ACHN (cell line): ENCODE results near the gene C1orf167.

Source experiments
- DNase-seq: peaks from one replicate; pipeline ENCODE4 v3.0.0-alpha.2; 2015
- in situ Hi-C: cut with HindIII; loops from 2 replicates; pipeline ENCODE4 v1.10.0; 2017; ENCODE audit warnings: low sequenced_read_pairs, low pct_ligation_motif_present, low pct_unique_long_range_greater_than_20kb

Gene C1orf167

DNA sequence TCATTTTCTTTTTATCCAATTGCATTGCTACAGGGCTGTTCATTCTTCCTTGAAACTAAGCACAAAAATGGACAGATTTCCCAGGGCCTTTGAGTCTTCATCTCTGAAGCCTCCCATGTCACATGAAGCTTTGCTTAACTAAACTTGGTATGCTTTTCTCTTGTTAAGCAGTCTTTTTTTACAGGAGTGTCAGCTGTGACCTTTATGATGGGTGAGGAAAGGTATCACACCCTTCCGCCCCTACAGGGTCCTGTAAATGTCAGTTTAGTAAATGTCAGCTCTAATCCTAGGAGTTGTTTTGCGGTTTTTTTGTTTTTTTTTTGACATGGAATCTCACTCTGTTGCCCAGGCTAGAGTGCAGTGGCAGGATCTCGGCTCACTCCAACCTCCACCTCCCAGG lies 28.7 kb upstream of the C1orf167 start:
- in situ Hi-C loops: no loop called here
- DNase-seq: no peak

DNA sequence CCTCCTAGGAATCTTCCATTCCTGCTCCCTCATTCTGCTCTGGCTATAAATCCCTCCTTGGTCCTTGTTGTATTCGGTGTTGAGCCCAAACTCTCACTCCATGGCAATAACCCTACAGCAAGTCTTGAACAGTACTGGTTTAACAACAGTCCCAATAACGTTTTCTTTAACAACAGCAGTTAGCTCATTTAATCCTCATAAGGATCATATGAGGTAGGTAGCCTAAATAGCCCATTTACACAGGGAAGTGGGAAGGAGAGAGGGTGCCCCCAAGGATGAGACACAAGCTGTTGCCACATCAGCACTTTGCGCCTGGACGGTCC lies 26.5 kb upstream of the C1orf167 start:
- no peak for DNase-seq
- in situ Hi-C loops: no loop called here

DNA sequence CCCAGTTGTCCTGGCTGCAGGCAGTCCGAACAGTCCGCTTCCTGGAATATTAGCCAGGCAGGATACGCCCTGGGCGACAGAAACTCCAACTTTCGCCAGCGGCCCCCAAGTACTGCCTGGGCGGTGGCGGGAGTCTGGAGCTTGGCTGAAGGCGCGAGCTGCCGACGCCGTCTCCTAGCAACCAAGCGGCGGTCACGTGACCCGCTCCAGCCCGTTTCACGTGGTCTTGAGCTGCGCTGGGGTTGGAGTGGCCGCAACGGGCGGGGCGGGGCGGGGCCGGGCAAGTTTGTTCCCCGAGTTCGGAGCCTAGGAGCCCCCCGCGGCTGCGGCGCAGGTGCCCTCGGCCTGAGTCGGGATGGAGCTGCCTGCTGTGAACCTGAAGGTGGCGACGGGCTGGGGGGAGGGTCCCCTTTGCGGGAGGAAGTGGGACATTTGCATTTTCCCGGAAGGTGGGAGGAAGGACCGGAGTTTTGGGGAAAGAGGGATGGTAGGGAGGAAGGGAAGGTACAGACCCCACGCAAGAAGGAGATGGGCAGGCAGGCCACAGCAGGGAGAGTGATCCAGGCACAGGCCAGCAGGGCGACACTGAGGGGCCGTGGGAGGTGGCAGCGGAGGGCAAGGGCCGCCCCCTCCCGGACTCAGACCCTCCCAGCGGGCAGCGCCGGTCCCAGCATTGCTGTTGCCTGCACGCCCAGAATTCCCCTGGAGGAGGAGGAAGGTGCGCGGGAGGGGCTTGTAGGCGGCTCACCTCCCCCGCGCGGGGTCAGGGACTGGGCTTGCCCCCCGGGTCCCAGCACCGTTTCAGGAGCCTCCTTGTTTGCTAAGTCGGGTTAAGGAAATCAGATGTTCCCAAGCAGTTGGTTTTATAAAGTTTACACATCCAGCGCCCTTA lies 25.9 kb upstream of the C1orf167 start, which contains the start of gene AGTRAP:
AGTRAP (plus strand) TSS at position 283 of the 892 bp plus-strand sequence; CDS start at position 356, 73 bp downstream.
- in situ Hi-C loops: no loop called here
- peak; percentile 85 for DNase-seq

- peak; percentile 33 for DNase-seq
- in situ Hi-C loops: no loop called here
These were observed 25.0 kb upstream of the C1orf167 start for GRCh38 chr1:11736746-11737639.

- DNase-seq: no peak
- in situ Hi-C loops: no loop called here
These were observed 23.9 kb upstream of the C1orf167 start for GRCh38 chr1:11738096-11738495.

- DNase-seq: no peak
- in situ Hi-C loops: no loop called here
These were observed 23.2 kb upstream of the C1orf167 start for GRCh38 chr1:11738783-11739182.

DNA sequence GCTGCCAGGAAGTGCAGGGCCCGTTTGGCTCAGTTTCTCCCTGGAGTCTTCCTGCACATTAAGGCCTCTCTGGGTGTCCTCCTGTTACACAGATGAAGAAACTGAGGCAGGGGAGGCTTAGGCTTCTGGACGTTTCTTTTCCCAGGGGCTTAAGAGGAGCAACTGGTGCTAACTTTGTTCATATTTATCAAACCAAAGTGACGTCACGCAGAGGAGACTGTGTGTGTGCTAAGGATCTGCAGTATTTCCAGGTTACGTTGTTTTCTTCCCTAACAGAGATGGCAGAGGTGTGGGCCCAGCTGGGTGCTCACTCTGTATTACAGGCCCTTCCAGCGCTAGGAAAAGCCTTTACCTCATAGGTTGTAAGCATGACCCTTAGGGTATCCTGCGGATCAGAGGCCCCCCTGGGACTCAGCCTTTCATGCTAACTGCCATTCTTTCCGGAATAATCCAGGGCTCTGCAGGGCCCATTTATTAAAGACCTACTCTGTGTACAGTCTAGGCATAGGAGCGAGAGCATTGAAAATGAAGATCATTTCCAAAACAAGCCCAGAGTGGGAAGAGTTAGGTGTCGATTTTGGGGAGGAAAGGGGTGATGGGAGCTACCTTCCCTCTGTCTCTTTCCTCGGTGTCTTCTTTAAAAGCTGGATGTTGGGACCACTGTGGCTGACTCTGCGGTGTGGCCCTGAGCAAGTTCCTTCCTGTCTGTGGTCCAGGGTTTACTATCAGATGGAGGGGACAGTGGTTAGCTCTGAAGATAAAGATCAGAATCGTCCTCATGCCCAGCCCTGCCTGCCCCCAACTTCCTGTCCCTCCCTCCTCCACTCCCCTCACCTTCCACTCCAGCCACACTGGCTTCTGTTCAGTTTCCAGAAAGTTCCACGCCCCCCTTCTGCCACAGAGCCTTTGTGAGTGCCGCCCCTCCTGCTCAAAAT lies 21.5 kb upstream of the C1orf167 start:
- no peak for DNase-seq
- in situ Hi-C loops: no loop called here

DNA sequence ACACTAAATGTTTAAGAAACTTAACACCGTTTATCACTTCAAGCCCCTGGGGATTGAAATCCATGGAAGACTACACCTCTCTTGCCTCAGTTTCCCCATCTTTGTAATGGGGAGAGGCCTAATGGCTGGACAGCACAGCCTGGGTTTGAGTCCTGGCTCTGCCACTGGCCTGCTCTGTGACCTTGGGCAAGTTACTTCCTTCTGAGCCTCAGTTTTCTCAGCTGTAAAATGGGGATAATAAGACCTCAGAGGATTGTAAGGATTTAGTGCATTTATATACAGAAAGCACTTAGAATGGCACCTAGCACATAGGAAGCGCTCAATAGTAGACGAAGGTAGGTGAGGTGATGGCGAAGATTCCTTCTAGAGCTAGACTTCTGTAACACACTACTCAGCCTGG lies 20.5 kb upstream of the C1orf167 start:
- DNase-seq: no peak
- in situ Hi-C loops: no loop called here

- in situ Hi-C loops: no loop called here
- DNase-seq: peak; percentile 13
These were observed 20.0 kb upstream of the C1orf167 start for GRCh38 chr1:11741919-11742558.

- DNase-seq: no peak
- in situ Hi-C loops: no loop called here
These were observed 17.7 kb upstream of the C1orf167 start for GRCh38 chr1:11744287-11744686.

- in situ Hi-C loops: no loop called here
- DNase-seq: peak; percentile 11
These were observed 15.9 kb upstream of the C1orf167 start for GRCh38 chr1:11746092-11746491.

DNA sequence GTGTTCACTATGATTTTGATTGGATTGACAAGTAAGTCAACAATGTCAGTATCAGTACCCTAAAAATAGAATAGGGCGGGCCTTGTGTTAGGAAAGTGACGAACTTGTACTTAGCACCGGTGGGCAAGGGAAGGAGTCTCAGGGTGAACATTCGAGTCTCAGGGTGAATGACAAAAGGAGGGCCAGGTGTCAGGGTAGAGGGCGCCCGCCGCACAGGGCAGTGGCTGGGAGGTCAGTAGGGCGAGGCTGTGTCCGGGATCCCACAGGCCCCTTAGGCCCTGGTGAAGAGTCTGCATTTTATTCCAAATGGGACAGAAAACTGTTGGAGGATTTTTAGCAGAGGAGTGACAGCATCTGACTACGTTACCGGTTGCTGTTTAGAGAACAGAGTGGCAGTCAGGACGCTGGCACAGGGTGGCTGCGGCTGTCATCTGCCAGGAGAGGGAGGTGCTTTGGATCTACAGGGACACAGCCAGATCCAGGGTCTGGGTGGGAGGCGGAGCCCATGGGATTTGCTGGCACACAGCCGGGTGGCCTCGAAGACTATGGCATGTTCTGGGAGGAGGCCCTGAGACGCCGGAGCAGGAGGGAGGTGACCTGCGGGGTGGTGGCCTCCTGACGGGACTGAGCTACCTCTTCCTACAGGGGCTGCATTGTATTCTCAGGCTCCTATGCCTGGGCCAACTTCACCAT lies 15.1 kb upstream of the C1orf167 start:
- in situ Hi-C loops: no loop called here
- no peak for DNase-seq

DNA sequence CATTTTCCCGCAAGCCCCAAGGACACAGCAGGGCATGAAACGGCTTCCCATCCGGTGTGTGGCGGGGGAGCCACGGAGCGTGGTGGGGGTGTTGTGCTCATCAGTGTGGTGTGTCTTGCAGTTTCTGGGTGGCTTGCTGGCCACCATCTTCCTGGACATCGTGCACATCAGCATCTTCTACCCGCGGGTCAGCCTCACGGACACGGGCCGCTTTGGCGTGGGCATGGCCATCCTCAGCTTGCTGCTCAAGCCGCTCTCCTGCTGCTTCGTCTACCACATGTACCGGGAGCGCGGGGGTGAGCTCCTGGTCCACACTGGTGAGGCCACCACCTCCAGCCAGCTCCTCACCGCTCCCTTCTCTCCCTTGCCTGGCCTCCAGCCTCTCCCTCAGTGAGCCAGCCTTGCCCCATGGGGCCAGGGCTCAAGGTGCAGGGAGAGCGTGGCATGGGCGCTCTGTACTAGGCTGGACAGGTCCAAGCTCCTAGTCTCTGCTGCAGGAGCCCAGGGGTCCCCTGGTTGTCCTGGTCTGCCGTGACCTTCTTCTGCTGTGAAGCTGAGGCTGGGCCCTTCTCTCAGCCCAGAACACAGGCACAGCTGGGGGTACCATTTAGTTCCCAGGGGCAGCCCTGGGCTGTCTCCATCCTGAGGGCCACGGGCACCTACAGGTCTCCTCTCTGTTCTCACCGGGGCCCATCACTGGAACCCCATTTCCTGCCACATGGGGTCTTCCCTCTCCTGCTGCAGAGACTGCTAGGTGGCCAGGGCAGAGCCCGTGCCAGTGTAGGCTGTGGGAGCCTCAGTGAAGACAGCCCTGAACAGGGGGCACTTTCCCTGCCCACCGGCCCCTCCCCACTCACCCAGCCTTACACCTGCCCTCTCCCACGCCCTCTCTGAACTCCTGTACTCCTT lies 13.4 kb upstream of the C1orf167 start:
- DNase-seq: no peak
- in situ Hi-C loops: no loop called here

DNA sequence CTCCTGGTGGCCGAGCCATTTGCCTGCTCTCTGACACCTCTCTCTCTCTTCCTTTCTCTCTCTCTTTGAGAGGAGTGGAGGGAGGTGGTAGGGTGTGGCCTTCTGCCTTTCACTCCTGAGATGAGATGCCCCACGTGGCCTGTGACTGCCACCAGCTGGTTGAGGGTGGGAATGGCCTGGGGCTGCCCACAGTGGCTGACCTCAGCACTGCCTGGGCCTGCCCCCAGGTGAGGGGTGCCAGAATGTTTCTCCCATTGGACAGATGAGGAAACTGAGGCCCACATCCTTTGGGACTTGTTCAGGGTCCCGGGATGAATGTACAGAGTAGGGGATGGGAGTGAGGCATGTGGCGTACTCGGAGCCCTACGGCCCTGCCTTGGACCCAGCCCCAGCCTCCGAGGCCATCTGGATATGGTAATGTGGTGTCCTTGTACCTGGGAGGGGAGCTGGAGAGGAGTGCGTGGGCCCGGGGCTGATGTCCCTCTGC lies 12.7 kb upstream of the C1orf167 start:
- in situ Hi-C loops: no loop called here
- DNase-seq: peak; percentile 62

DNA sequence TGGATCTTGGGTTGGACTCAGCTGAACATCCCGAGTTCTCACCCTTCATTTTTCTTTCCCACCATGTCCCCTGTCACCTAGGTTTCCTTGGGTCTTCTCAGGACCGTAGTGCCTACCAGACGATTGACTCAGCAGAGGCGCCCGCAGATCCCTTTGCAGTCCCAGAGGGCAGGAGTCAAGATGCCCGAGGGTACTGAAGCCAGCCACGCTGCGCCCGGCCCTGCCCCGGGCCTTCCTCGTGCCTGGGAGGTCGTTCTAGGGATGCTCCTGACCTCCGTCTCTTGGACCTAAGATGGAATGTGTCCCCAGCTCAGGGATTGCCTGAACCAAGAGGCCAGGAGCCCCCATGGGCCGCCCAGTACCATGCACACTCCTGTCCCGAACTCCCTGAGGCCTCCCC lies 12.0 kb upstream of the C1orf167 start:
- DNase-seq: no peak
- in situ Hi-C loops: no loop called here

GRCh38 chr1:11751087-11751486 lies 10.9 kb upstream of the C1orf167 start:
- DNase-seq: no peak
- in situ Hi-C loops: no loop called here
